ENCODE results near the gene NET1.

The NET1 gene

DNA sequence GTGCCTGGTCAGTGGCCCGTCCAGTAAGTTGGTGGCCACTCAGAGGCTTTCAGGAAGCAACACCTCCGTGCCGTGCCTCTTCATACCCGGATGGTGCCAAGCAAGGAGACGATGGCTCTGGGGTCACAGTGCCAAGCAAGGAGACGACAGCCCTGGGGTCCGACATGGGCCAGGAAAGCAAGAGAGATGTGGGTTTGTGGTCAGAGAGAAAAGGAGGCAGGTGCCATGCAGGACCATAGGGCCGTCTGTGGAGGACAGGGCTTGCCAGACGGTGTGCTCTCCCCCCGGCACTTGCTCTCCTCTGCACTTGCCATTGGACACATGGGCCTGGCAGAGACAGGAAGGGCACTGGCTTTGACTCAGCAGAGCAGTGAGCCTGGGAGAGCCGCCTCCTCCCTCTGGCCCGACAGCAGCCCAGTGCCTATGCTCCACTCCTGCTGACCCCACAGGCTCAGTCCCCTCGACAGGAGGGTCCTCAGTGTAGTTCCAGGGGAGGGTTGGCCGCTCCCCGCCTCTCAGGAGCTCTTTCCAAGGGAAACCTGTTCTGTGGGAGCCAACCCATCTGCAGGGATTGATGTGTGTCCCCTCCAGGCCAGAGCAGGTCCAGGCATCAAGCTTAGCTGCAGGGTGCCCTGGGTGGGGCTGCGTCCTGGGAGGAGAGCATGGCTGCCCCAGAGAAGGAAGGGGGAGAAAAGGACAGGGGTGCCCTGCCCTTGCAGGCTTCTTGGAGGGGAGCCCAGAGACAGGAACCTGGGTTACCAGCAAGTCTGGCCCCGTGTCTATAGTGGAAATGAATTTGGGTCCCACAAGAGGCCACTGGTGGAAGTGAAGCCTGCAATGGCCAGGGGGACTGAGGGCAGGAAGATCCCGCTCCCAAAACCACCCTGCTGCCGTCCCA, 94.6 kb downstream of the NET1 start:
- TF ChIP-seq, protein P1, sequence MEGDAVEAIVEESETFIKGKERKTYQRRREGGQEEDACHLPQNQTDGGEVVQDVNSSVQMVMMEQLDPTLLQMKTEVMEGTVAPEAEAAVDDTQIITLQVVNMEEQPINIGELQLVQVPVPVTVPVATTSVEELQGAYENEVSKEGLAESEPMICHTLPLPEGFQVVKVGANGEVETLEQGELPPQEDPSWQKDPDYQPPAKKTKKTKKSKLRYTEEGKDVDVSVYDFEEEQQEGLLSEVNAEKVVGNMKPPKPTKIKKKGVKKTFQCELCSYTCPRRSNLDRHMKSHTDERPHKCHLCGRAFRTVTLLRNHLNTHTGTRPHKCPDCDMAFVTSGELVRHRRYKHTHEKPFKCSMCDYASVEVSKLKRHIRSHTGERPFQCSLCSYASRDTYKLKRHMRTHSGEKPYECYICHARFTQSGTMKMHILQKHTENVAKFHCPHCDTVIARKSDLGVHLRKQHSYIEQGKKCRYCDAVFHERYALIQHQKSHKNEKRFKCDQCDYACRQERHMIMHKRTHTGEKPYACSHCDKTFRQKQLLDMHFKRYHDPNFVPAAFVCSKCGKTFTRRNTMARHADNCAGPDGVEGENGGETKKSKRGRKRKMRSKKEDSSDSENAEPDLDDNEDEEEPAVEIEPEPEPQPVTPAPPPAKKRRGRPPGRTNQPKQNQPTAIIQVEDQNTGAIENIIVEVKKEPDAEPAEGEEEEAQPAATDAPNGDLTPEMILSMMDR (IDR thresholded peaks at IDR 0.05; ENCODE audit: low read depth, low read length), result no peak

DNA sequence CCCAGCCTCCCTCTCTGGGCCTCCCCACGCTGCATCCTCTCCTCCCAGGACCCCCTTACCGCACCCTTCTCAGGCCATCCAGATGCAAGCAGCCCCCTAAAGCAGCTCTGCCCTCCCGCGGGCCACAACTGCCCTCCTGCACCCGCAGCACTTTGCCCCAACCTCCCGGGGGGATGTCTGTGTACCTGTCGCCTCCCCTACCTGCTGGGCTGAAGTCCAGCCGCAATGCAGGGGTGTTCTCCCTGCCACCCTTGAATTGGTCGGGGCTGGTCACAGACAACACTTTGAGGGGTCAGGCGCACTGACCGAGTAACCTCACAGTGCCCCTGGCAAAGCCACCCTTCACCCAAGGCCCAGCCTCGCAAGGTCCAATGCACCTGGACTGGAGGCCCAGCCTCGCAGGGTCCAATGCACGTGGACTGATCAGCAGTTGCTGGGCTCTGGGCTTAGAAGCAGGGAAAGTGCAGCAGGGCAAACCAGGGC, 95.3 kb downstream of the NET1 start:
- TF ChIP-seq, protein P1 (IDR thresholded peaks at IDR 0.05; ENCODE audit: low read depth, low read length), result no peak
- no peak overlapping the region for H3K4me3 ChIP-seq (ENCODE audit: low read depth, low read length)

More for the DNA sequence above, 94.6 kb downstream of the NET1 start:
- no peak overlapping the region for H3K4me3 ChIP-seq (ENCODE audit: low read depth, low read length)

DNA sequence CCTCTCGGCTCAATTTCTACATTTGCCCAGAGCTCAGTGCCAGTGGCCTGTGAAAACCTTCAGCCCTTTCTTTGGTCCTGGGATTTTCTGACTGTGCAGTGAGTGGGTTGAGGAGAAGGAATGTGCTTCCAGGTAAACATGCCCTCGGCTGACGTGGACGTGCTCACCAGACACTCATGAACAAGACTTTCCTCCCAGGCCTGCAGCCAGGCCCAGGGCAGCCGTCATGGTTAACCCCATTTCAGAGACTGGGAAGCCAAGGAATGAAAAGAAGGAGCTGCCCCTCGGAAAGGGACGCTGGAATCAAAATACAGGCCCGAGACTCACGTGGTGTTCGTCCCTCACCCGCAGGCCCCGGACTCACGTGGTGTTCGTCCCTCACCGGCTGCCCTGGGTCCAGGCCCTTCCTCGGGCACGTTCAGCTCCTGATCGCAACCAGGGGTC, 95.8 kb downstream of the NET1 start:
- TF ChIP-seq, protein P1 (IDR thresholded peaks at IDR 0.05; ENCODE audit: low read depth, low read length), result no peak
- no peak overlapping the region for H3K4me3 ChIP-seq (ENCODE audit: low read depth, low read length)
